Suprapubic skin (tissue), 4 donors: ENCODE measurements around the gene GMDS. TPM values are rescaled to one million over a fixed set of nuclear protein-coding genes. Genes with fewer than 3 reads are reported as not detected.

ENCODE experiments used
- DNase-seq, 2 donors: peaks; one replicate each; pipeline ENCODE4 v3.0.0-alpha.2; 2019; ENCODE audit warnings: low spot score in 2 of 2
- H3K27ac ChIP-seq: fragments of 200-600 bp; sonication (generic); one replicate; pipeline ENCODE4 v1.5.1; 2019
- H3K27me3 ChIP-seq: fragments of 200-600 bp; sonication (generic); one replicate; pipeline ENCODE4 v1.5.1; 2019
- H3K36me3 ChIP-seq: fragments of 200-600 bp; sonication (generic); one replicate; pipeline ENCODE4 v1.5.1; 2019
- H3K4me1 ChIP-seq: fragments of 200-600 bp; sonication (generic); one replicate; pipeline ENCODE4 v1.5.1; 2019
- H3K4me3 ChIP-seq: fragments of 200-600 bp; sonication (generic); one replicate; pipeline ENCODE4 v1.5.1; 2019; ENCODE audit warnings: mild to moderate bottlenecking
- H3K9me3 ChIP-seq: fragments of 200-600 bp; sonication (generic); one replicate; pipeline ENCODE4 v1.5.1; 2019
- CTCF ChIP-seq, 2 donors: fragments of 200-600 bp in 1 of 2; fragments of 450-650 bp in 1 of 2; sonication (generic) in 1 of 2; IDR thresholded peaks; one replicate each; pipeline ENCODE4 v1.5.1; 2016 to 2019; ENCODE audit warnings: antibody characterized with exemption in 2 of 2, mild to moderate bottlenecking in 1 of 2, moderate library complexity in 1 of 2
- EP300 ChIP-seq: sonication (generic); formaldehyde crosslinking; IDR thresholded peaks from one replicate; pipeline ENCODE4 v1.6.1; 2017; ENCODE audit warnings: antibody characterized with exemption
- POLR2A ChIP-seq, 2 donors: fragments of 450-650 bp; IDR thresholded peaks; one replicate each; pipeline ENCODE4 v1.6.1; 2017; ENCODE audit warnings: antibody characterized with exemption in 2 of 2, mild to moderate bottlenecking in 2 of 2, moderate library complexity in 2 of 2
- POLR2AphosphoS5 ChIP-seq, 3 donors: sonication (generic); formaldehyde crosslinking; IDR thresholded peaks; one replicate each; pipeline ENCODE4 v1.6.1; 2017; ENCODE audit warnings: antibody characterized with exemption in 3 of 3
- WGBS: methylation state at CpG from one replicate; pipeline ENCODE4 v1.1.5; 2018; 5-methylcytosine and 5-hydroxymethylcytosine counted together
- total RNA-seq, 4 donors: library from RNA; depleted of rRNA; stranded (reverse); fragments of >200 nt; gene quantifications; one replicate each; pipeline ENCODE4 v1.1.0, GENCODE V29; 2016

The GMDS gene
- total RNA-seq, 4 donors from 2014 or later: 11.7 to 19.3 (median 13.2) TPM

DNA sequence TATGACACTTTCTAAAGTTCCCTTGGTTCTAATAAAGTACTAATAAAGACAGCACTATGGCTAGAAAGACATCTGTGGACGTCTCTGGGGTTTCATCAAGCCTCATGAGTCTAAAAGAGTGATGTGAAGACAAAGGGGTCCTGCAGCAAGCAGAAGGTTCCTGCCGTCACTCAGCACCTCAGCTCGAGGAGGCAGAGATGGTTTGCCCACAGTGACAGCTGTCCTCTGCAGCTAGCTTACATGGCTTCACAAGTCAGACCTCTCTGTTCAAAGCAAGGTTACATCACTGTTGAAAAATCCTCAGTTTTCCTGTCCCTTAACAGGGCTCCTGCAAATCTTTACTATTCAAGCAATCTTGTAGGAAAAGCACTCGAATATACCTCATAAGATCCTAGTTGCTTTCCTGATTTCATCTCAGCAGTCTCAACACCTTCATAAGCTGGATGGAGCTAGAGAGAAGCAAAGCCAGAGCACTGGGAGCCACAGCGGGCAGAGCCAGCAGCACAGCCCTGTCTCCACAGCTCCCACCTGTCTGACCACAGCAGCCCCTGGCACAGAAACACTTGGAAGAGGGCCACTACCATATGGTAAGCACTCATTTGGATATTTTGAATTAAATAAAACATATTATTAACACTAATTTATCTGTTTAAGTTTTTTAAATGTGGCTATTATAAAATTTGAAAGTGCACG, 202.3 kb downstream of the GMDS start:
- WGBS: 79% methylated on average over 6 of the region's 6 CpGs
- TF ChIP-seq EP300 (no peak), POLR2A (IDR thresholded peaks at IDR 0.05) (no peak), POLR2AphosphoS5 (IDR thresholded peaks at IDR 0.05) (no peak), CTCF (IDR thresholded peaks at IDR 0.05) (no peak)
- no peak overlapping the region for H3K27ac ChIP-seq
- H3K27me3 ChIP-seq: no peaks in the 10 kb centered on the region
- no peaks in the 10 kb centered on the region for H3K36me3 ChIP-seq
- no peaks in the 10 kb centered on the region for H3K4me1 ChIP-seq
- DNase-seq: no peak
- no peaks in the 10 kb centered on the region for H3K9me3 ChIP-seq
- H3K4me3 ChIP-seq: no peak overlapping the region

DNA sequence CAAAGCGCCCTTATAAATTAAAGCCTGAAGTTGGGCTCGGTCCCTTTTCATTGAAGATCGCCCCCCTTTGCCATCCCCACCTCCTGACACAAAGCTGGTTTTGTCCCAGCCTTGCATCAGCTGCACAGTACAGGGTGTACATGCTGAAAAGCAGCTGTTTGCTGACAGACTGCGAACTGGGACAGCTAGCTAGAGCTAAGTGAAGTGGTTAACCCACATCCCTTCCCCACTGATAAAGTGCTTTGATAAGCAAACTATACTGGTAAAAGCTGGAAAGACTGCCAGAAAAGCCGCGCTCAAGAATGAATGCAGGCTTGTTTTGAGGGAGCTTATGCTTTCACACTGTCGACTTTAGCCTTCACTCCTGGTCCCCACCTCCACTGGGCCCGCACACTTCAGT, 207.3 kb downstream of the GMDS start:
- H3K36me3 ChIP-seq: no peaks in the 10 kb centered on the region
- WGBS: 73% methylated on average over 8 of the region's 8 CpGs

DNA sequence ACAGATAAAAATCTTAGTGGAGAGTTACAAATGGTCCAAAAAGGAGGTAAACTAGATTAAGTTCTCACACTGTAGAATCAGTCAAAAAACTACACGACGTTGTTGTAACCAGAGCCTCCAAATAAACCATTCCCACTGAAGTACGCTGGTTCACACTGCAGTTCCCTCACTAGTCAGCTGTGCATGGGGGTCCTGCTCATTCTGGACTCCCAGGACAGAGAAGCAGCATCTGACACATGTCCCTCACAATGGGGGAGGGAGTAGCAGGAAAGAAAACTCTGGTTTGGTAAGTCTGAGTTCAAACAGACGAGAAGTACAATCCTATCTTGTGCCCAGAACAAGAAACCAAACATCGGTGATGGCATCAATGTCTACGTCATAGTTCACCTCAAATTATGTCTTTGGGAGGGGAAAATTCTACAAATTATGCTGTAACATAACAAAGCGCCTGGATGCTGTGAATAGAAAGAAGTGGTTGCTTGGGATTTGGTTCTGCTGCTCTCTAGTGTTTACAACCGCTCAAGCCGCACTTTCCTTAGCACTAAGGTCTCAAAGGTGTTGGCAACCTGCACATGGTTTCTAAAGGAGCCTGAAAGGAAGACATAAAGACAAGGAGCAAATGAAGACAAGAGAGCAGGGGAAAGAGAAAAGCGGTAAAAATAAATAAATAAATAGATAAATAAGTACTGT, 208.0 kb downstream of the GMDS start:
- TF ChIP-seq POLR2A (IDR thresholded peaks at IDR 0.05) (no peak), CTCF (IDR thresholded peaks at IDR 0.05) (no peak), EP300 (no peak), POLR2AphosphoS5 (IDR thresholded peaks at IDR 0.05) (no peak)
- Histone ChIP-seq H3K27ac (no peak overlapping the region), H3K4me3 (no peak overlapping the region), H3K9me3 (no peaks in the 10 kb centered on the region), H3K36me3 (no peaks in the 10 kb centered on the region), H3K27me3 (no peaks in the 10 kb centered on the region), H3K4me1 (no peaks in the 10 kb centered on the region)
- 92% methylated on average over 10 of the region's 10 CpGs for WGBS
- DNase-seq: no peak

More for the DNA sequence above, 207.3 kb downstream of the GMDS start:
- H3K9me3 ChIP-seq: no peaks in the 10 kb centered on the region
- TF ChIP-seq POLR2AphosphoS5 (IDR thresholded peaks at IDR 0.05) (no peak), POLR2A (IDR thresholded peaks at IDR 0.05) (no peak), EP300 (no peak), CTCF (IDR thresholded peaks at IDR 0.05) (no peak)
- no peak overlapping the region for H3K27ac ChIP-seq
- H3K4me3 ChIP-seq: no peak overlapping the region
- DNase-seq: no peak
- no peaks in the 10 kb centered on the region for H3K27me3 ChIP-seq
- no peaks in the 10 kb centered on the region for H3K4me1 ChIP-seq

DNA sequence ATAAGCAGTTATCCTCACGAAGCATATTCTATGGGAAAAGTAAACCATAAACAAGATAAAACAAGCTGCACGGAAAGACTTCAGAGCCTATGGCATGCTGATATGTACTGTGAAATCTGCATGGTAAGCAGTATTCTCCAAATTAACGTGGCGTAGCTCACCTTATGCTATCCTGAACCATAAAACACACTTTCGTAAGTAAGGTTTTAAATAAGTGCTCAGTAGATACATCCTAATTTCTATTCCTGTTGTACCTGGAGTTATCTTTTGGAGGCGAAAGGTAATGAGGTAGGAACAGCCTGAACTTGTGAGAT, 208.7 kb downstream of the GMDS start:
- TF ChIP-seq POLR2AphosphoS5 (IDR thresholded peaks at IDR 0.05) (no peak), CTCF (IDR thresholded peaks at IDR 0.05) (no peak), EP300 (no peak), POLR2A (IDR thresholded peaks at IDR 0.05) (no peak)
- Histone ChIP-seq H3K36me3 (no peaks in the 10 kb centered on the region), H3K9me3 (no peaks in the 10 kb centered on the region), H3K4me3 (no peak overlapping the region), H3K27ac (no peak overlapping the region), H3K4me1 (no peaks in the 10 kb centered on the region), H3K27me3 (no peaks in the 10 kb centered on the region)
- WGBS: 92% methylated on average over 6 of the region's 6 CpGs
- no peak for DNase-seq

- Histone ChIP-seq H3K4me3 (no peak overlapping the region), H3K4me1 (no peaks in the 10 kb centered on the region), H3K36me3 (no peaks in the 10 kb centered on the region), H3K27ac (no peak overlapping the region), H3K9me3 (no peaks in the 10 kb centered on the region), H3K27me3 (no peaks in the 10 kb centered on the region)
- 91% methylated on average over 11 of the region's 11 CpGs for WGBS
- TF ChIP-seq POLR2A (IDR thresholded peaks at IDR 0.05): no peak
- no peak for TF ChIP-seq EP300
- TF ChIP-seq POLR2AphosphoS5 (IDR thresholded peaks at IDR 0.05): no peak
- no peak for DNase-seq
These were observed 209.3 kb downstream of the GMDS start for GRCh38 chr6:2035826-2036709.
